Keratinocyte (primary cell): ENCODE results near the gene TRIM65.

Experiments used
- EZH2 ChIP-seq: IDR thresholded peaks from one replicate; pipeline ENCODE4 v1.6.1; 2012; ENCODE audit warnings: inconsistent platforms, mild to moderate bottlenecking, low read length, moderate library complexity
- TF ChIP-seq, protein P1 (sequence below), 3 experiments: IDR thresholded peaks in 1 of 3; conservative IDR thresholded peaks in 1 of 3; optimal IDR thresholded peaks in 1 of 3; 2 replicates in 2 of 3; 3 replicates in 1 of 3; pipeline versions ENCODE3 to v1.5.1; 2011; ENCODE audit warnings: low read length in 3 of 3, mild to moderate bottlenecking in 3 of 3, moderate library complexity in 2 of 3, control low read depth in 1 of 3, inconsistent platforms in 1 of 3; ENCODE audit not compliant: insufficient read depth in 2 of 3; ENCODE audit errors: extremely low read depth in 1 of 3

DNA sequence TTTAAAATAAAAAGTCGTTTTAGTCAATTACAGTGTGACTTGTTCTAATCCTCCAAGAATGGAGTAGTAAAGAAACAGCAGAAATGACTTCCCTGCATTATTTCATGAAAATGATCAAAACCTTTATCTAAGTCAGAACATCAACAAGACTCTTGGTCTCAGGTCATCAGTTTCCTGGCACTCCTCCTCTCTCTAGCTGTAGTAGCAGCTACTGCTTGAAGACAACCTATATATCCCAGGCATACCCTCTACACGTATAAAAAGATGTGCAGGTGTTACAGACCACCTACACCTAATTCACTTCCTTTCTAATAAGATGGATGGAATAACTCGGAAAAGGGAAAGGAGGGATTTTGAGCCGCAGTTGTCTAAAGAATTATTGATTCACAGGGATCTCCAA is 45.7 kb upstream of the TRIM65 start:
- TF ChIP-seq, protein P1, sequence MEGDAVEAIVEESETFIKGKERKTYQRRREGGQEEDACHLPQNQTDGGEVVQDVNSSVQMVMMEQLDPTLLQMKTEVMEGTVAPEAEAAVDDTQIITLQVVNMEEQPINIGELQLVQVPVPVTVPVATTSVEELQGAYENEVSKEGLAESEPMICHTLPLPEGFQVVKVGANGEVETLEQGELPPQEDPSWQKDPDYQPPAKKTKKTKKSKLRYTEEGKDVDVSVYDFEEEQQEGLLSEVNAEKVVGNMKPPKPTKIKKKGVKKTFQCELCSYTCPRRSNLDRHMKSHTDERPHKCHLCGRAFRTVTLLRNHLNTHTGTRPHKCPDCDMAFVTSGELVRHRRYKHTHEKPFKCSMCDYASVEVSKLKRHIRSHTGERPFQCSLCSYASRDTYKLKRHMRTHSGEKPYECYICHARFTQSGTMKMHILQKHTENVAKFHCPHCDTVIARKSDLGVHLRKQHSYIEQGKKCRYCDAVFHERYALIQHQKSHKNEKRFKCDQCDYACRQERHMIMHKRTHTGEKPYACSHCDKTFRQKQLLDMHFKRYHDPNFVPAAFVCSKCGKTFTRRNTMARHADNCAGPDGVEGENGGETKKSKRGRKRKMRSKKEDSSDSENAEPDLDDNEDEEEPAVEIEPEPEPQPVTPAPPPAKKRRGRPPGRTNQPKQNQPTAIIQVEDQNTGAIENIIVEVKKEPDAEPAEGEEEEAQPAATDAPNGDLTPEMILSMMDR (optimal IDR thresholded peaks at IDR 0.05 in 1 of 3, IDR thresholded peaks at IDR 0.05 in 1 of 3, conservative IDR thresholded peaks at IDR 0.05 in 1 of 3; ENCODE audit: extremely low read depth in 1 of 3, insufficient read depth in 2 of 3, low read length in 3 of 3): no peak
- no peak for TF ChIP-seq EZH2
